ENCODE data around the gene IL36A. TPM values are rescaled to one million over a fixed set of nuclear protein-coding genes. Genes with fewer than 3 reads are reported as not detected.

IL36A gene
- total and polyA plus RNA-seq, 2 donors (not counting 3 experiments of a cell fraction or from before 2014, with no cell fraction given): not detected

DNA sequence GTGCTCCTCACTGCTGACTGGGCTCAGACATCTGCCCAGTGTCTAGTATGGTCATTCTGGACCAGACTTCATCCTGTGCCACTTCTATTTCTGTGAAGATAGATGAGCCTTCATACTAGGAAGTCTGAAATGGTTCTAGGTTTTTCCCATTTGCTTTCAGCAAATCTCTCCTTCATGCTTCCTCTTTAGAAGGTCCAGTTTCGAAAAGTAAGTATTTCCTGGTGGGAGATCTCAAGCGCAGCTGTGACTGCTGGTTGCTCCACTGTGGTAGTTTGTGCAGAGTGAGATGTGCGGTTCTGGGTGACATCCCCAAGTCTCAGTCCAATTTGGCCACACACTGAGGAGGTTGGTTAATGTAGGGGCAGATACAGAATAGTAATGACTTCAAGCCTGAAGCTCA, 33.0 kb downstream of the IL36A start:
- BruUV-seq (replicated peaks): no TSS peak
- CTCF ChIA-PET: no interaction called here
- TF ChIP-seq POLR2A (IDR thresholded peaks at IDR 0.05; ENCODE audit: low read depth, low read length) (no peak), MYC (IDR thresholded peaks at IDR 0.05; ENCODE audit: low read depth, low read length) (no peak), GATA2 (IDR thresholded peaks at IDR 0.05; ENCODE audit: insufficient read depth, insufficient read length, low read depth, low read length) (no peak), EZH2 (IDR thresholded peaks at IDR 0.05; ENCODE audit: borderline replicate concordance, low read depth, low read length, severe bottlenecking) (no peak), CTCF (IDR thresholded peaks at IDR 0.05; ENCODE audit: extremely low read depth in 1 of 2, insufficient read depth in 1 of 2, low read depth in 1 of 2, low read length in 2 of 2) (no peak), MAX (IDR thresholded peaks at IDR 0.05; ENCODE audit: insufficient read depth, insufficient read length) (no peak), JUN (IDR thresholded peaks at IDR 0.05; ENCODE audit: borderline replicate concordance, insufficient read depth, insufficient read length, low read depth) (no peak), POLR2AphosphoS5 (IDR thresholded peaks at IDR 0.05; ENCODE audit: insufficient read depth, low read depth, low read length) (no peak), FOS (IDR thresholded peaks at IDR 0.05; ENCODE audit: borderline replicate concordance, insufficient read depth, low read length) (no peak)
- Histone ChIP-seq H3K4me1 (ENCODE audit: control insufficient read depth, extremely low read depth, insufficient read depth, low read length) (no peaks in the 10 kb centered on the region), H3K9me3 (replicated peaks; ENCODE audit: control insufficient read depth, insufficient read depth, low read length) (no peaks in the 10 kb centered on the region), H3K79me2 (ENCODE audit: control insufficient read depth, insufficient read depth, low read length) (no peaks in the 10 kb centered on the region), H3K36me3 (ENCODE audit: control insufficient read depth in 2 of 2, extremely low read depth in 1 of 2, insufficient read depth in 2 of 2, low read length in 2 of 2) (no peaks in the 10 kb centered on the region), H3K27ac (ENCODE audit: insufficient read depth, low read depth, low read length) (no peak overlapping the region), H3K4me2 (ENCODE audit: insufficient read depth, low read length) (no peak overlapping the region), H4K20me1 (replicated peaks; ENCODE audit: control insufficient read depth, extremely low read depth, insufficient read depth, low read length) (no peaks in the 10 kb centered on the region), H3K4me3 (replicated peaks in 1 of 3; ENCODE audit: insufficient read depth in 1 of 3, low read depth in 1 of 3, low read length in 3 of 3) (no peak overlapping the region), H3K9ac (replicated peaks; ENCODE audit: extremely low read depth, insufficient read depth, low read length) (no peak overlapping the region), H2AFZ (ENCODE audit: low read depth, low read length) (no peak overlapping the region), H3K9me1 (replicated peaks; ENCODE audit: control insufficient read depth, extremely low read depth, insufficient read depth, low read length) (no peaks in the 10 kb centered on the region), H3K27me3 (ENCODE audit: control insufficient read depth in 2 of 2, insufficient read depth in 2 of 2, low read length in 2 of 2) (peaks cover 0 to 3% of the 10 kb centered on the region in 2 experiments)
- POLR2A ChIA-PET: no interaction called here
- dilution Hi-C loops (cut with MboI; ENCODE audit: extremely low pct_ligation_motif_present, low sequenced_read_pairs) (no loop called here), intact Hi-C loops (cut with micrococcal nuclease) (no loop called here)
- no peak for DNase-seq (ENCODE audit: low read depth, low spot score)
- FAIRE-seq: no peak

All from endothelial cell of umbilical vein (primary cell).